K562 (cell line): ENCODE data around the gene WDR55. TPM values are rescaled to one million over a fixed set of nuclear protein-coding genes. Genes with fewer than 3 reads are reported as not detected.

ENCODE experiments used
- ARID3B ChIP-seq: fragments of 250-450 bp; sonication (Bioruptor Pico); IDR thresholded peaks from 2 replicates; pipeline ENCODE4 v1.4.0; 2020; ENCODE audit warnings: borderline replicate concordance
- CBX8 ChIP-seq: fragments of 200-600 bp; sonication (generic); IDR thresholded peaks from 2 replicates; pipeline ENCODE4 v1.6.1; 2012; ENCODE audit warnings: borderline replicate concordance, mixed run types, low read depth, mild to moderate bottlenecking, moderate library complexity, mixed read lengths, low read length, control low read depth, inconsistent platforms; ENCODE audit not compliant: poor library complexity, severe bottlenecking; ENCODE audit errors: extremely low read depth
- DIDO1 ChIP-seq: fragments of 450-650 bp; IDR thresholded peaks from 2 replicates; pipeline ENCODE4 v1.6.1; 2016; ENCODE audit warnings: low read depth, missing biosample characterization, missing genetic modification characterization
- DPF2 ChIP-seq: fragments of 450-650 bp; IDR thresholded peaks from 2 replicates; pipeline ENCODE4 v1.6.1; 2016
- FOXA3 ChIP-seq, 2 experiments: fragments of 450-650 bp in 1 of 2; sonication (generic) in 1 of 2; formaldehyde crosslinking; IDR thresholded peaks in 1 of 2; conservative IDR thresholded peaks in 1 of 2; 2 replicates each; pipeline versions ENCODE4 v1.4.0 to v1.8.0; 2020 to 2022; ENCODE audit warnings: mild to moderate bottlenecking in 2 of 2, missing genetic modification reagents in 1 of 2
- MBD2 ChIP-seq: sonication (generic); IDR thresholded peaks from 2 replicates; pipeline ENCODE4 v1.6.1; 2016; ENCODE audit warnings: low read depth, borderline replicate concordance
- POLR2A ChIP-seq: fragments of 450-650 bp; conservative IDR thresholded peaks from 2 replicates; pipeline ENCODE4 v1.6.1; 2016
- PPARD ChIP-seq: fragments of 250-450 bp; sonication (Bioruptor Pico); IDR thresholded peaks from 2 replicates; pipeline ENCODE4 v1.8.0; 2022; ENCODE audit warnings: inconsistent platforms, mild to moderate bottlenecking, moderate library complexity
- RAD51 ChIP-seq: fragments of 450-650 bp; IDR thresholded peaks from 2 replicates; pipeline ENCODE4 v1.7.1; 2016; ENCODE audit warnings: low read depth, mild to moderate bottlenecking, borderline replicate concordance
- RB1 ChIP-seq: fragments of 450-650 bp; IDR thresholded peaks from 2 replicates; pipeline ENCODE4 v1.6.1; 2017; ENCODE audit warnings: low read depth, mild to moderate bottlenecking
- RBBP5 ChIP-seq: fragments of 200-600 bp; sonication (generic); IDR thresholded peaks from 2 replicates; pipeline ENCODE4 v1.6.1; 2012; ENCODE audit warnings: borderline replicate concordance, mild to moderate bottlenecking, low read length, control low read depth, inconsistent platforms; ENCODE audit not compliant: insufficient read depth, poor library complexity, severe bottlenecking
- RBFOX2 ChIP-seq: fragments of 200-400 bp; formaldehyde crosslinking; IDR thresholded peaks from 2 replicates; pipeline ENCODE4 v1.6.1; 2017; ENCODE audit warnings: low read depth, mild to moderate bottlenecking, low read length, moderate library complexity
- SLC30A9 ChIP-seq: fragments of 250-450 bp; sonication (Bioruptor Pico); IDR thresholded peaks from 2 replicates; pipeline ENCODE4 v1.8.0; 2022; ENCODE audit warnings: mild to moderate bottlenecking, moderate library complexity
- SUPT5H ChIP-seq: fragments of 450-650 bp; IDR thresholded peaks from 2 replicates; pipeline ENCODE4 v1.6.1; 2016
- ZMIZ1 ChIP-seq, 2 experiments: fragments of 150-350 bp in 1 of 2; IDR thresholded peaks; 2 replicates each; pipeline ENCODE4 v1.6.1; 2012 to 2016; ENCODE audit warnings: low read depth in 2 of 2, low read length in 2 of 2, mild to moderate bottlenecking in 1 of 2, moderate library complexity in 1 of 2
- ZNF217 ChIP-seq: sonication (generic); formaldehyde crosslinking; IDR thresholded peaks from 2 replicates; pipeline ENCODE4 v1.8.0; 2022; ENCODE audit warnings: mild to moderate bottlenecking, missing genetic modification reagents
- ZNF583 ChIP-seq: fragments of 250-450 bp; sonication (Bioruptor Pico); IDR thresholded peaks from 2 replicates; pipeline ENCODE4 v1.4.0; 2020
- ZNF764 ChIP-seq: fragments of 250-450 bp; sonication (Bioruptor Pico); IDR thresholded peaks from 2 replicates; pipeline ENCODE4 v1.4.0; 2020; ENCODE audit warnings: low read depth, mild to moderate bottlenecking, moderate library complexity
- polyA plus RNA-seq, 8 experiments: library from polyadenylated mRNA; depleted of rRNA in 4 of 8; stranded (reverse) in 5 of 8; unstranded in 3 of 8; fragments of >200 nt; fragmentation: Nextera tagmentation in 2 of 8; fragmentation: Illumina TruSeq in 1 of 8; extraction: Ambion mirVana in 2 of 8; extraction: Trizol in 1 of 8; gene quantifications; 2 replicates each; pipeline versions ENCODE4 v1.2.1 to v1.2.3, GENCODE V29; 2011 to 2014; ENCODE audit warnings: inconsistent platforms in 1 of 8, missing spikeins in 1 of 8
- total RNA-seq, 7 experiments: library from RNA; depleted of rRNA in 6 of 7; stranded (reverse); fragments of >200 nt in 6 of 7; fragmentation: Illumina TruSeq in 2 of 7; extraction: Trizol in 2 of 7; gene quantifications; 2 replicates each; pipeline versions ENCODE4 v1.2.1 to v1.2.3, GENCODE V29; 2011 to 2021; ENCODE audit warnings: low replicate concordance in 1 of 7

Gene WDR55
- total and polyA plus RNA-seq, 9 of the 15 experiments (the other 6 are each of a cell fraction or from before 2014, with no cell fraction given) = 5.2 to 45.0 (median 29.3) TPM

- TF ChIP-seq RBBP5 = no peak
- no peak for TF ChIP-seq ZNF583 (CRISPR knock-in tag)
- 0 out of 2 replicates have a peak, but pooled peaks have one; percentile 42 for TF ChIP-seq SUPT5H
- no peak for TF ChIP-seq CBX8
- TF ChIP-seq POLR2A = peak; percentile 47; the same call in 1 of the 2 replicates
- 0 out of 2 replicates have a peak, but pooled peaks have one; percentile 27 for TF ChIP-seq RBFOX2
- TF ChIP-seq ARID3B (CRISPR knock-in tag) = no peak
- TF ChIP-seq FOXA3 (CRISPR knock-in tag; conservative IDR thresholded peaks at IDR 0.05 in 1 of 2, IDR thresholded peaks at IDR 0.05 in 1 of 2) = no peak
- no peak for TF ChIP-seq RAD51
- no peak for TF ChIP-seq ZNF217
- no peak for TF ChIP-seq ZMIZ1 (IDR thresholded peaks at IDR 0.05; ENCODE audit: low read depth in 2 of 2, low read length in 2 of 2)
- TF ChIP-seq DIDO1 = no peak
- TF ChIP-seq DPF2 = no peak
- TF ChIP-seq PPARD (CRISPR knock-in tag) = no peak
- TF ChIP-seq MBD2 = no peak
- TF ChIP-seq RB1 = no peak
- TF ChIP-seq ZNF764 (CRISPR knock-in tag) = no peak
- TF ChIP-seq SLC30A9 (CRISPR knock-in tag) = no peak
Measured at GRCh38 chr5:140671472-140672125, 6.9 kb downstream of the WDR55 start (continued).
